ENCODE results near the gene ZFYVE21.

The ZFYVE21 gene

DNA sequence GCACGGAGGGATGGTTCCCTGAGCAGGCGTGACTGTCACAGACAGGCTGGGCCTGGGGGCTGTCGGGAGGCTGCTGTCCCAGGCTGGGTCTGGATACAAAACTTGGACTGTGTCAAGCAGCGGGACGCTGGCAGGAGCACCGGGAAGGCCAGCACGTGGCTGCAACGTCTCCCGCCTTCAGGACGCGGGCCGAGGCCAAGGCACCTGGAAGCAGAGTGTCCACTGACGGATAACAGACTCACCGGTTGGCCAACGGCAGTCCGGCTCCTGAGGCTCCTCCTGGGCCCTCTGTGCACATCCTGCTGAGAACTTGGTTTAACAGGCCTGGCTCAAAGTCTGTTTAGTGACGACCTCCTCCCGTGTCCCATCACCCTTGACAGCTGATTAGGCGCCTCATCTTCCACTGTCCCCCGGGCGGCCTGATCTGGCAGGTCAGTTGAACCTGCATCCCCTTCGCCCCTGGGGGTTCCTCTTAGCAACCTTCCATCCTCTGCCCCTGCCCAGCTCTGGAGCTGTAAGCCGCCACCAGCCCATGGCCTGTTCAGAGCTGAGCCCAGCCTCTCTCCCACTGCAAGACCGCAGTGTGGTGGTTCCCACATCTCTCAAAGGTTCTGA is 2.9 kb upstream of the ZFYVE21 start:
- no peak for DNase-seq (ENCODE audit: low read depth)
- no peak overlapping the region for H3K4me3 ChIP-seq (ENCODE audit: low read depth, low read length)
- TF ChIP-seq CTCF (IDR thresholded peaks at IDR 0.05; ENCODE audit: low read depth, low read length, missing control alignments), result no peak

DNA sequence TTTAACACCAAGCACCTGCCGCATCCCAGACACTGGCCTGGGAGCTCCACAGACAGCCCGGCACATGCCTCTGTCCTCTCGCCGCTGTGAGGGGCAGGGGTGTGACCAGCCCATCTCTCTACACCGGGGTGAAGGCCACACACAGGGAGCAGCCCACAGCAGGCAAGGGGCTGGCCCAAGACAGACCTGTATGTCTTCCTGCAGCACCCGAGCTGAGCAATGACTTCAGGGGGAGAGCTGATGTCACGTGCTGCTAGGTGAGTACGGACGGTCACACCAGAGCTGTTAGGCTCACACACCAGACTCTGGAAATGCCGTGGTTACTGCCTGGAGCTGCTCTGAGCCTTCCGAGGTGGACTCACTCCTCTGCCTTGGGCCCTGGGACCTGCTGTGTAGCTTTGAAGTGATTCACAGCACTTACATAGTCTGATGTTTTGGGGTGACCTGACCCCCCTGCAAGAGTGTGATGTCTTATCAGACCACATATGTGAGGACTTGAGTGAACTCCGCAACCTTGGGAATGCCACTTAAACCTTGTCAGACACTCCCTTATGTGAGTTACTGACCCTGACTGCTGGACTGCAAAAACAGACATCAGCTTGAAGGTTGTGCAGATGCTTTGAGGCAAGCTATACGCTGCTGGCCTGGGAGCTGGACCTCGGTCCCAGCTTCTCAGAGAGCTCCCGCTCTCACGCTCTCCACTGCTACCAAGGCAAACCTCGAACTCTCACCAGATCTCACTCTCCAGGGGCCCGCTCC is 2.1 kb upstream of the ZFYVE21 start:
- H3K4me3 ChIP-seq (ENCODE audit: low read depth, low read length), result peak overlapping the region; percentile 75
- TF ChIP-seq CTCF (IDR thresholded peaks at IDR 0.05; ENCODE audit: low read depth, low read length, missing control alignments), result no peak
- DNase-seq (ENCODE audit: low read depth), result no peak

DNA sequence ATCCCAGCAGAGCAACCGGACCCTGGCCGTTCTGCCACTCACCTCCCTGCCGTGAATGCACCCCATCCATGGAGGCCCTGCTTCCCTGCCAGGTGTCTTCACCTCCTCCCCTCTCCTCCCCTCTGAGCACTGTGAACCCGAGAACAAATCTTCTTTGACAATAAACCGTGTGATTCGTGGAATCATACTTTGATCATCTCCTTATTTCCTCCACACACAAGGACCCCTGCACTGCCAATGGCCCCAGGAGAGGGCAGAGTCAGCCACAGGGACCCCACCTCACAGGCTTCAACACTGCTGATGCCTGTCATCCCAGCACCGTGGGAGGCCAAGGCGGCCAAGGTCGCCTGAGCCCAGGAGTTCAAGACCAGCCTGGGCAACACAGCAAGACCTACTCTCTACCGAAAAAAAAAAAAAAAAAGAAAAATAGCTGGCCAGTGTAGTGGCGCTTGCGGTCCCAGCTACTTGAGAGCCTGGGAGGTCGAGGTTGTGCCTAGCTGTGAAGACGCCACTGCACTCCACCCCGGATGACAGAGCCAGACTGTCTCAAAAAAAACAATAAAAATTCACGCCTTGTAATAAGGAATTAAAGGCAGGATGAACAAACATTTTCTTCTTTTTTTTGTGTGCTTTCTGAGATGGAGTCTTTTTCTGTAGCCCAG is 1.4 kb upstream of the ZFYVE21 start:
- H3K4me3 ChIP-seq (ENCODE audit: low read depth, low read length), result peak overlapping the region; percentile 75
- no peak for DNase-seq (ENCODE audit: low read depth)
- no peak for TF ChIP-seq CTCF (IDR thresholded peaks at IDR 0.05; ENCODE audit: low read depth, low read length, missing control alignments)

- H3K4me3 ChIP-seq (ENCODE audit: low read depth, low read length), result peak overlapping the region; percentile 84
- TF ChIP-seq CTCF (IDR thresholded peaks at IDR 0.05; ENCODE audit: low read depth, low read length, missing control alignments), result no peak
- no peak for DNase-seq (ENCODE audit: low read depth)
These were observed 636 bp downstream of the ZFYVE21 start for GRCh38 chr14:103716091-103716801.

- TF ChIP-seq CTCF (IDR thresholded peaks at IDR 0.05; ENCODE audit: low read depth, low read length, missing control alignments), result no peak
- no peak for DNase-seq (ENCODE audit: low read depth)
- peak overlapping the region; percentile 84; the same call in 1 of the 2 replicates for H3K4me3 ChIP-seq (ENCODE audit: low read depth, low read length)
These were observed 1.3 kb downstream of the ZFYVE21 start for GRCh38 chr14:103716899-103717411.

- no peak for DNase-seq (ENCODE audit: low read depth)
- no peak overlapping the region for H3K4me3 ChIP-seq (ENCODE audit: low read depth, low read length)
- no peak for TF ChIP-seq CTCF (IDR thresholded peaks at IDR 0.05; ENCODE audit: low read depth, low read length, missing control alignments)
These were observed 3.0 kb downstream of the ZFYVE21 start for GRCh38 chr14:103718572-103718971.

All from GM12864 (cell line).